H9 (cell line): Measurements from ENCODE around the gene ACKR1. TPM values are rescaled to one million over a fixed set of nuclear protein-coding genes. Genes with fewer than 3 reads are reported as not detected.

ENCODE experiments used
- DNase-seq: peaks from one replicate; pipeline ENCODE4 v3.0.0-alpha.2; 2017
- H2AFZ ChIP-seq: one replicate; pipeline ENCODE4 v1.6.1; 2013; ENCODE audit warnings: mild to moderate bottlenecking, low read length, control low read depth, moderate library complexity
- H2AK5ac ChIP-seq: 2 replicates; pipeline ENCODE4 v1.6.1; 2013; ENCODE audit warnings: low read length, control low read depth, mixed read lengths; ENCODE audit not compliant: insufficient read length
- H2BK120ac ChIP-seq: one replicate; pipeline ENCODE4 v1.6.1; 2013; ENCODE audit warnings: low read depth, mild to moderate bottlenecking, low read length, control low read depth, inconsistent platforms; ENCODE audit not compliant: poor library complexity, severe bottlenecking
- H2BK12ac ChIP-seq: 2 replicates; pipeline ENCODE4 v1.6.1; 2013; ENCODE audit warnings: low read length, control low read depth, mixed read lengths, low read depth; ENCODE audit not compliant: insufficient read length
- H2BK15ac ChIP-seq: 2 replicates; pipeline ENCODE4 v1.6.1; 2013; ENCODE audit warnings: low read depth, low read length, control low read depth
- H2BK20ac ChIP-seq: one replicate; pipeline ENCODE4 v1.6.1; 2013; ENCODE audit warnings: low read depth, mild to moderate bottlenecking, low read length, control low read depth, inconsistent platforms; ENCODE audit not compliant: poor library complexity, severe bottlenecking
- H2BK5ac ChIP-seq: 2 replicates; pipeline ENCODE4 v1.6.1; 2013; ENCODE audit warnings: low read length, control low read depth, mixed read lengths; ENCODE audit not compliant: insufficient read length
- H3K14ac ChIP-seq: 2 replicates; pipeline ENCODE4 v1.6.1; 2013; ENCODE audit warnings: low read length, control low read depth; ENCODE audit not compliant: insufficient read depth
- H3K18ac ChIP-seq: 2 replicates; pipeline ENCODE4 v1.6.1; 2013; ENCODE audit warnings: low read depth, mild to moderate bottlenecking, mixed read lengths, low read length, control low read depth; ENCODE audit not compliant: insufficient read length
- H3K23ac ChIP-seq: 2 replicates; pipeline ENCODE4 v1.6.1; 2013; ENCODE audit warnings: low read length, control low read depth, mixed read lengths, low read depth; ENCODE audit not compliant: insufficient read length
- H3K23me2 ChIP-seq: 2 replicates; pipeline ENCODE4 v1.6.1; 2013; ENCODE audit warnings: low read depth, mild to moderate bottlenecking, mixed read lengths, low read length, control low read depth; ENCODE audit not compliant: insufficient read length, poor library complexity, severe bottlenecking
- H3K27ac ChIP-seq: 2 replicates; pipeline ENCODE4 v1.5.1; 2013; ENCODE audit warnings: low read length, control low read depth, mixed read lengths, low read depth; ENCODE audit not compliant: insufficient read length
- H3K27me3 ChIP-seq: 2 replicates; pipeline ENCODE4 v1.6.1; 2013; ENCODE audit warnings: low read length, control low read depth, inconsistent platforms; ENCODE audit not compliant: insufficient read depth
- H3K4ac ChIP-seq: 2 replicates; pipeline ENCODE4 v1.6.1; 2013; ENCODE audit warnings: low read depth, mild to moderate bottlenecking, control low read depth, inconsistent platforms, low read length, moderate library complexity
- H3K4me1 ChIP-seq: 2 replicates; pipeline ENCODE4 v1.6.1; 2013; ENCODE audit warnings: low read length, control low read depth, inconsistent platforms; ENCODE audit not compliant: insufficient read depth
- H3K4me2 ChIP-seq: 2 replicates; pipeline ENCODE4 v1.6.1; 2013; ENCODE audit warnings: low read length, control low read depth, mixed read lengths; ENCODE audit not compliant: insufficient read length, insufficient read depth
- H3K56ac ChIP-seq: 2 replicates; pipeline ENCODE4 v1.6.1; 2013; ENCODE audit warnings: low read depth, mild to moderate bottlenecking, mixed read lengths, low read length, control low read depth; ENCODE audit not compliant: insufficient read length
- H3K79me1 ChIP-seq: 2 replicates; pipeline ENCODE4 v1.6.1; 2013; ENCODE audit warnings: low read depth, mild to moderate bottlenecking, moderate library complexity, low read length, control low read depth, inconsistent platforms; ENCODE audit not compliant: insufficient read depth, poor library complexity, severe bottlenecking
- H3K79me2 ChIP-seq: 2 replicates; pipeline ENCODE4 v1.6.1; 2013; ENCODE audit warnings: low read length, control low read depth, inconsistent platforms; ENCODE audit not compliant: insufficient read depth
- H3K9ac ChIP-seq: 2 replicates; pipeline ENCODE4 v1.6.1; 2013; ENCODE audit warnings: low read length, control low read depth, mixed read lengths; ENCODE audit not compliant: insufficient read length; ENCODE audit errors: extremely low read depth
- H3K9me3 ChIP-seq: one replicate; pipeline ENCODE4 v1.6.1; 2013; ENCODE audit warnings: low read depth, low read length, inconsistent platforms; ENCODE audit not compliant: control insufficient read depth
- H3T11ph ChIP-seq: one replicate; pipeline ENCODE4 v1.6.1; 2013; ENCODE audit warnings: mild to moderate bottlenecking, low read length, control low read depth, inconsistent platforms
- H4K20me1 ChIP-seq: one replicate; pipeline ENCODE4 v1.6.1; 2013; ENCODE audit not compliant: control insufficient read depth, insufficient read length, insufficient read depth
- H4K5ac ChIP-seq: 2 replicates; pipeline ENCODE4 v1.6.1; 2013; ENCODE audit warnings: low read depth, mild to moderate bottlenecking, mixed read lengths, low read length, control low read depth; ENCODE audit not compliant: insufficient read length
- H4K8ac ChIP-seq: replicated peaks from 2 replicates; pipeline ENCODE4 v1.6.1; 2013; ENCODE audit warnings: low read length, control low read depth, mixed read lengths, low read depth; ENCODE audit not compliant: insufficient read length
- H4K91ac ChIP-seq: 2 replicates; pipeline ENCODE4 v1.6.1; 2013; ENCODE audit warnings: low read depth, mild to moderate bottlenecking, moderate library complexity, mixed read lengths, low read length, control low read depth; ENCODE audit not compliant: insufficient read length
- H3K27ac Mint-ChIP-seq, 3 experiments: 2 replicates in 2 of 3; 3 replicates in 1 of 3; pipeline ENCODE4 v1.8.0; 2020 to 2021; ENCODE audit warnings: mixed read lengths in 3 of 3, mild to moderate bottlenecking in 1 of 3, moderate library complexity in 1 of 3
- H3K27me3 Mint-ChIP-seq: 2 replicates; pipeline ENCODE4 v1.8.0; 2021; ENCODE audit warnings: low read depth, mild to moderate bottlenecking, moderate library complexity, mixed read lengths
- H3K36me3 Mint-ChIP-seq, 3 experiments: 2 replicates in 2 of 3; 3 replicates in 1 of 3; pipeline ENCODE4 v1.8.0; 2020 to 2021; ENCODE audit warnings: low read depth in 3 of 3, mixed read lengths in 3 of 3; ENCODE audit not compliant: insufficient read depth in 1 of 3
- H3K4me1 Mint-ChIP-seq, 2 experiments: 2 replicates each; pipeline ENCODE4 v1.8.0; 2020; ENCODE audit warnings: mixed read lengths in 2 of 2
- H3K4me3 Mint-ChIP-seq, 2 experiments: 2 replicates in 1 of 2; 3 replicates in 1 of 2; pipeline ENCODE4 v1.8.0; 2020 to 2021; ENCODE audit warnings: mild to moderate bottlenecking in 2 of 2, mixed read lengths in 2 of 2, moderate library complexity in 1 of 2
- H3K9me3 Mint-ChIP-seq, 2 experiments: 2 replicates in 1 of 2; 3 replicates in 1 of 2; pipeline ENCODE4 v1.8.0; 2020; ENCODE audit warnings: mild to moderate bottlenecking in 2 of 2, mixed read lengths in 2 of 2, moderate library complexity in 1 of 2
- CTCF ChIP-seq: fragments of 200-600 bp; sonication (generic); conservative IDR thresholded peaks from 3 replicates; pipeline ENCODE4 v1.8.0; 2021; ENCODE audit warnings: antibody characterized with exemption, mild to moderate bottlenecking
- WGBS: extraction: QIAGEN DNeasy Blood & Tissue Kit; methylation state at CpG from one replicate; pipeline ENCODE4 v1.1.7; 2013; ENCODE audit warnings: missing lambda C conversion rate, low lambda C conversion rate, mixed read lengths; ENCODE audit not compliant: insufficient read length; ENCODE audit errors: extremely low coverage; 5-methylcytosine and 5-hydroxymethylcytosine counted together
- total RNA-seq: library from RNA; stranded (reverse); gene quantifications from 2 replicates; pipeline ENCODE4 v1.2.1, GENCODE V29; 2021

Gene ACKR1
- total RNA-seq, 1 experiment from 2014 or later = 0.26 TPM

GRCh38 chr1:159207774-159208173, 3.1 kb downstream of the ACKR1 start:
- H3K4me1 Mint-ChIP-seq = peaks cover 21 to 48% of the 10 kb centered on the region in 2 experiments
- WGBS = no CpG with 5 or more reads among the region's 8 CpGs
- no peak for DNase-seq

More at GRCh38 chr1:159207774-159208173, 3.1 kb downstream of the ACKR1 start:
- H2BK20ac ChIP-seq = no peak overlapping the region
- no peak overlapping the region for H4K8ac ChIP-seq
- H2BK120ac ChIP-seq = no peak overlapping the region
- no peak overlapping the region for H3K4ac ChIP-seq
- H2BK5ac ChIP-seq = no peak overlapping the region
- H3K4me2 ChIP-seq = peak overlapping the region; percentile 17
- no peak overlapping the region for H3K56ac ChIP-seq
- TF ChIP-seq CTCF = no peak
- H3K4me3 Mint-ChIP-seq = peak overlapping the region; percentile 47 to 76
- H3K23me2 ChIP-seq = no peaks in the 10 kb centered on the region
- no peak overlapping the region for H3K27ac Mint-ChIP-seq
- no peaks in the 10 kb centered on the region for H3K4me1 ChIP-seq
- H3K27ac ChIP-seq = no peak overlapping the region
- no peaks in the 10 kb centered on the region for H3K27me3 ChIP-seq
- H3K36me3 Mint-ChIP-seq = no peaks in the 10 kb centered on the region
- H3K79me1 ChIP-seq = no peaks in the 10 kb centered on the region
- no peaks in the 10 kb centered on the region for H3K79me2 ChIP-seq
- H3K23ac ChIP-seq = no peak overlapping the region
- no peaks in the 10 kb centered on the region for H3K9me3 ChIP-seq
- H4K5ac ChIP-seq = no peak overlapping the region
- H4K91ac ChIP-seq = no peak overlapping the region
- H2AK5ac ChIP-seq = no peak overlapping the region
- H4K20me1 ChIP-seq = no peaks in the 10 kb centered on the region
- no peak overlapping the region for H3T11ph ChIP-seq
- no peak overlapping the region for H3K14ac ChIP-seq
- H3K18ac ChIP-seq = no peak overlapping the region
- H2BK15ac ChIP-seq = no peak overlapping the region
- no peak overlapping the region for H2AFZ ChIP-seq
- no peak overlapping the region for H2BK12ac ChIP-seq
- H3K9me3 Mint-ChIP-seq = no peaks in the 10 kb centered on the region
- no peak overlapping the region for H3K9ac ChIP-seq
- H3K27me3 Mint-ChIP-seq = peaks cover 27% of the 10 kb centered on the region
